GM23248 (cell line): ENCODE results near the gene ASXL3. TPM values are rescaled to one million over a fixed set of nuclear protein-coding genes. Genes with fewer than 3 reads are reported as not detected.

Source experiments
- DNase-seq: peaks from one replicate; pipeline ENCODE4 v3.0.0-alpha.2; 2015
- H2AFZ ChIP-seq: fragments of 200-600 bp; sonication (generic); 2 replicates; pipeline ENCODE4 v1.6.1; 2016; ENCODE audit warnings: antibody characterized with exemption
- H3F3A ChIP-seq: fragments of 200-600 bp; sonication (generic); 2 replicates; pipeline ENCODE4 v1.6.1; 2016; ENCODE audit warnings: mild to moderate bottlenecking, antibody characterized with exemption, mixed run types; ENCODE audit not compliant: insufficient read depth
- H3K27ac ChIP-seq: fragments of 200-600 bp; sonication (generic); 2 replicates; pipeline ENCODE4 v1.5.1; 2016; ENCODE audit warnings: mild to moderate bottlenecking
- H3K27me3 ChIP-seq: fragments of 200-600 bp; sonication (generic); replicated peaks from 2 replicates; pipeline ENCODE4 v1.6.1; 2016; ENCODE audit warnings: mild to moderate bottlenecking; ENCODE audit not compliant: insufficient read depth
- H3K36me3 ChIP-seq: fragments of 200-600 bp; sonication (generic); 2 replicates; pipeline ENCODE4 v1.6.1; 2016; ENCODE audit warnings: low read depth, mild to moderate bottlenecking
- H3K4me1 ChIP-seq: fragments of 200-600 bp; sonication (generic); 2 replicates; pipeline ENCODE4 v1.6.1; 2016; ENCODE audit warnings: mild to moderate bottlenecking; ENCODE audit not compliant: insufficient read depth
- H3K4me2 ChIP-seq: fragments of 200-600 bp; sonication (generic); one replicate; pipeline ENCODE4 v1.6.1; 2016; ENCODE audit warnings: mild to moderate bottlenecking; ENCODE audit not compliant: unreplicated experiment
- H3K4me3 ChIP-seq: fragments of 200-600 bp; sonication (generic); 2 replicates; pipeline ENCODE4 v1.5.1; 2016; ENCODE audit warnings: mild to moderate bottlenecking
- H3K79me2 ChIP-seq: fragments of 200-600 bp; sonication (generic); 2 replicates; pipeline ENCODE4 v1.6.1; 2016; ENCODE audit warnings: mild to moderate bottlenecking; ENCODE audit not compliant: insufficient read depth
- H3K9ac ChIP-seq: fragments of 200-600 bp; sonication (generic); 2 replicates; pipeline ENCODE4 v1.6.1; 2016; ENCODE audit warnings: mild to moderate bottlenecking
- H3K9me2 ChIP-seq: fragments of 200-600 bp; sonication (generic); 2 replicates; pipeline ENCODE4 v1.6.1; 2016; ENCODE audit warnings: mixed run types, mild to moderate bottlenecking, moderate library complexity; ENCODE audit not compliant: insufficient read depth
- H3K9me3 ChIP-seq: fragments of 200-600 bp; sonication (generic); one replicate; pipeline ENCODE4 v1.6.1; 2017; ENCODE audit warnings: low read depth
- H4K20me1 ChIP-seq: fragments of 200-600 bp; sonication (generic); 2 replicates; pipeline ENCODE4 v1.6.0; 2016; ENCODE audit not compliant: insufficient read depth
- EZH2 ChIP-seq: fragments of 200-600 bp; sonication (generic); IDR thresholded peaks from 2 replicates; pipeline ENCODE4 v1.6.1; 2018; ENCODE audit warnings: antibody characterized with exemption, mild to moderate bottlenecking; ENCODE audit not compliant: insufficient read depth, poor library complexity, severe bottlenecking
- EZH2phosphoT487 ChIP-seq: fragments of 200-600 bp; sonication (generic); IDR thresholded peaks from 2 replicates; pipeline ENCODE4 v1.6.1; 2018; ENCODE audit warnings: antibody characterized with exemption, moderate library complexity, mild to moderate bottlenecking, low read depth; ENCODE audit not compliant: insufficient read depth
- WGBS, 2 experiments: methylation state at CpG; one replicate each; pipeline ENCODE4 v1.1.6; 2015 to 2017; ENCODE audit warnings: low lambda C conversion rate in 2 of 2, low coverage in 1 of 2; ENCODE audit errors: missing lambda C conversion rate in 2 of 2; 5-methylcytosine and 5-hydroxymethylcytosine counted together
- in situ Hi-C: fragments of 300-500 bp; cut with MboI; formaldehyde crosslinking; loops from 2 replicates; pipeline ENCODE4 v1.15.0; 2020
- polyA plus RNA-seq: library from polyadenylated mRNA; unstranded; fragments of >200 nt; fragmentation: Nextera tagmentation; extraction: Ambion mirVana; gene quantifications from 2 replicates; pipeline ENCODE4 v1.2.1, GENCODE V29; 2016
- total RNA-seq: library from RNA; depleted of rRNA; stranded (reverse); fragments of >200 nt; shearing (Covaris generic); gene quantifications from 2 replicates; pipeline ENCODE4 v1.2.3, GENCODE V29; 2014

ASXL3 gene
- total and polyA plus RNA-seq, 2 experiments from 2014 or later: not detected

DNA sequence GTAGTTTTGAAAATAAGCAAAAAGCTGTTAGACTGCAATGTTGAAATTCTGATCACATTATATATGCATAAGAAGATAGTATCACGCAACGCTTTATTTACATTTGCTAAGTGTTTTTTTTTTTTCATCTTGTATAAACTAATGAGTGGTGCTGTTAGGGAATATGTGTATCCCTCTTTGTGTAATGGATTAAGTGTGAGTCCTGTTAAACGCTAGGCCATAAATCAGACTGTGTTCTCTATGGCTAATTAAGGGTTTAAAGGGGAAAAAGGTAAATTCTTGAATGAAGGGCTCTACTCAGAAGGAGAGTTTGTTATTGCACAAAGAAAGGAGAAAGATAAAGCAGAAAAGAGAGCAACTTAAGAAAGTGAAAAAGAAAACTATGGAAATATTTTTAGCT lies 4.8 kb upstream of the ASXL3 start:
- in situ Hi-C loops: no loop called here
- H3K9me2 ChIP-seq: no peaks in the 10 kb centered on the region

GRCh38 chr18:33575451-33575850 lies 2.6 kb upstream of the ASXL3 start:
- no peaks in the 10 kb centered on the region for H3K9me3 ChIP-seq
- no peak for TF ChIP-seq EZH2
- no peak for TF ChIP-seq EZH2phosphoT487
- no peaks in the 10 kb centered on the region for H3F3A ChIP-seq
- no peaks in the 10 kb centered on the region for H4K20me1 ChIP-seq
- no peak for DNase-seq
- H3K4me2 ChIP-seq: no peak overlapping the region
- peaks cover 43% of the 10 kb centered on the region for H3K27me3 ChIP-seq
- H3K4me3 ChIP-seq: no peak overlapping the region
- no peak overlapping the region for H2AFZ ChIP-seq
- no peak overlapping the region for H3K9ac ChIP-seq
- no peaks in the 10 kb centered on the region for H3K4me1 ChIP-seq
- H3K36me3 ChIP-seq: no peaks in the 10 kb centered on the region
- no peaks in the 10 kb centered on the region for H3K9me2 ChIP-seq
- H3K79me2 ChIP-seq: no peaks in the 10 kb centered on the region
- in situ Hi-C loops: no loop called here
- H3K27ac ChIP-seq: no peak overlapping the region

More for the DNA sequence above, 4.8 kb upstream of the ASXL3 start:
- Histone ChIP-seq H3K36me3 (no peaks in the 10 kb centered on the region), H2AFZ (no peak overlapping the region), H3K9me3 (no peaks in the 10 kb centered on the region), H3K9ac (no peak overlapping the region), H3K4me2 (no peak overlapping the region), H3F3A (no peaks in the 10 kb centered on the region), H3K27ac (no peak overlapping the region), H3K4me3 (no peak overlapping the region), H3K79me2 (no peaks in the 10 kb centered on the region), H3K4me1 (no peaks in the 10 kb centered on the region), H3K27me3 (peaks cover 23% of the 10 kb centered on the region), H4K20me1 (no peaks in the 10 kb centered on the region)
- no peak for TF ChIP-seq EZH2phosphoT487
- TF ChIP-seq EZH2: no peak
- WGBS, 2 experiments: 75 to 76% methylated on average over 3 of the region's 3 CpGs
- DNase-seq: no peak

DNA sequence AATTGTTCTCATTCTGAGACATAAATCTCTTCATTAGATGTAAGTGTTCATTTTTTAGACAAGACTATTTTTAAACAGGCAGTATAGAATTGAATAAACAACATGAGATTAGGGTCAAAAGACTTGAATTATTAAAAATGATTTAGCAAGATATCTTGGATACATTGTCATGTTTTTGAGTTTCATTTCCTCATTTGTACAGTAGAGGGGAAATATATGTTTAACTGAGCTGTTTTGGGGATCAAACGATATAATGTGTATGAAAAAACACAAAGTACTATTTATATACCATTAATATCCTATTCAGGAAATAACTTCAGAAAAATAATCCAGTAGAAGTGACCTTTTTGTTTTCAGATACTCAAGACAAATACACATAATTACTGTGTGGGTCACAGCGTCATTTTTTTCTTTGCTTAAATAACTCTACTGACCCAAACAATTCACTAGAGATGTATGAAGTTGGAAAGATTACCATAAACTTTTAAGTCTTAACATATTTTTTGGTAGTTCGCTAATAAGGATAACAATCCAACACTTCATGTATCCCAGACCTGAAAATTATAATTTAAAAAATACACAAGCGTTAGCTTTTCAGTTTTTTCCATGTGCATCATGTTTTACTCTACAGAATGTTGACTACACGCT lies 896 bp upstream of the ASXL3 start:
- WGBS, 2 experiments: 16 to 17% methylated on average over 5 of the region's 5 CpGs
- no peaks in the 10 kb centered on the region for H3K4me1 ChIP-seq
- H2AFZ ChIP-seq: peak overlapping the region; percentile 72; the same call in 1 of the 2 replicates
- no peaks in the 10 kb centered on the region for H3K9me3 ChIP-seq
- H4K20me1 ChIP-seq: no peaks in the 10 kb centered on the region
- no peak overlapping the region for H3K9ac ChIP-seq
- no peaks in the 10 kb centered on the region for H3K9me2 ChIP-seq
- H3K4me2 ChIP-seq: no peak overlapping the region
- in situ Hi-C loops: no loop called here
- TF ChIP-seq EZH2 (no peak), EZH2phosphoT487 (no peak)
- no peaks in the 10 kb centered on the region for H3K79me2 ChIP-seq
- H3K27me3 ChIP-seq: peaks cover 52% of the 10 kb centered on the region
- H3K27ac ChIP-seq: no peak overlapping the region
- DNase-seq: no peak
- no peaks in the 10 kb centered on the region for H3K36me3 ChIP-seq
- no peak overlapping the region for H3K4me3 ChIP-seq
- no peaks in the 10 kb centered on the region for H3F3A ChIP-seq

- in situ Hi-C loops: no loop called here
- Histone ChIP-seq H3K4me3 (peak overlapping the region; percentile 34), H3K27ac (no peak overlapping the region), H3K27me3 (peaks cover 66% of the 10 kb centered on the region), H4K20me1 (no peaks in the 10 kb centered on the region), H2AFZ (0 out of 2 replicates have a peak overlapping the region, but pooled peaks have one; percentile 7), H3K9ac (no peak overlapping the region), H3K79me2 (no peaks in the 10 kb centered on the region), H3F3A (no peaks in the 10 kb centered on the region), H3K9me2 (no peaks in the 10 kb centered on the region), H3K9me3 (no peaks in the 10 kb centered on the region), H3K4me1 (no peaks in the 10 kb centered on the region), H3K4me2 (no peak overlapping the region), H3K36me3 (no peaks in the 10 kb centered on the region)
- DNase-seq: peak; percentile 27
- 1 to 2% methylated on average over 44 to 66 of the region's 80 CpGs for WGBS, 2 experiments
- no peak for TF ChIP-seq EZH2phosphoT487
- peak; percentile 73 for TF ChIP-seq EZH2
Observed at GRCh38 chr18:33578518-33579348, 714 bp downstream of the ASXL3 start.
